H9 (cell line): Measurements from ENCODE around the gene ITGB8. TPM values are rescaled to one million over a fixed set of nuclear protein-coding genes. Genes with fewer than 3 reads are reported as not detected.
A peak's percentile ranks its signal among the peaks of the same experiment; 100 is the strongest.

Experiments
- DNase-seq: peaks from one replicate; pipeline ENCODE4 v3.0.0-alpha.2; 2017
- H2AFZ ChIP-seq: one replicate; pipeline ENCODE4 v1.6.1; 2013; ENCODE audit warnings: mild to moderate bottlenecking, low read length, control low read depth, moderate library complexity
- H2AK5ac ChIP-seq: 2 replicates; pipeline ENCODE4 v1.6.1; 2013; ENCODE audit warnings: low read length, control low read depth, mixed read lengths; ENCODE audit not compliant: insufficient read length
- H2BK120ac ChIP-seq: one replicate; pipeline ENCODE4 v1.6.1; 2013; ENCODE audit warnings: low read depth, mild to moderate bottlenecking, low read length, control low read depth, inconsistent platforms; ENCODE audit not compliant: poor library complexity, severe bottlenecking
- H2BK12ac ChIP-seq: 2 replicates; pipeline ENCODE4 v1.6.1; 2013; ENCODE audit warnings: low read length, control low read depth, mixed read lengths, low read depth; ENCODE audit not compliant: insufficient read length
- H2BK15ac ChIP-seq: 2 replicates; pipeline ENCODE4 v1.6.1; 2013; ENCODE audit warnings: low read depth, low read length, control low read depth
- H2BK20ac ChIP-seq: one replicate; pipeline ENCODE4 v1.6.1; 2013; ENCODE audit warnings: low read depth, mild to moderate bottlenecking, low read length, control low read depth, inconsistent platforms; ENCODE audit not compliant: poor library complexity, severe bottlenecking
- H2BK5ac ChIP-seq: 2 replicates; pipeline ENCODE4 v1.6.1; 2013; ENCODE audit warnings: low read length, control low read depth, mixed read lengths; ENCODE audit not compliant: insufficient read length
- H3K14ac ChIP-seq: 2 replicates; pipeline ENCODE4 v1.6.1; 2013; ENCODE audit warnings: low read length, control low read depth; ENCODE audit not compliant: insufficient read depth
- H3K18ac ChIP-seq: 2 replicates; pipeline ENCODE4 v1.6.1; 2013; ENCODE audit warnings: low read depth, mild to moderate bottlenecking, mixed read lengths, low read length, control low read depth; ENCODE audit not compliant: insufficient read length
- H3K23ac ChIP-seq: 2 replicates; pipeline ENCODE4 v1.6.1; 2013; ENCODE audit warnings: low read length, control low read depth, mixed read lengths, low read depth; ENCODE audit not compliant: insufficient read length
- H3K23me2 ChIP-seq: 2 replicates; pipeline ENCODE4 v1.6.1; 2013; ENCODE audit warnings: low read depth, mild to moderate bottlenecking, mixed read lengths, low read length, control low read depth; ENCODE audit not compliant: insufficient read length, poor library complexity, severe bottlenecking
- H3K27ac ChIP-seq: 2 replicates; pipeline ENCODE4 v1.5.1; 2013; ENCODE audit warnings: low read length, control low read depth, mixed read lengths, low read depth; ENCODE audit not compliant: insufficient read length
- H3K27me3 ChIP-seq: 2 replicates; pipeline ENCODE4 v1.6.1; 2013; ENCODE audit warnings: low read length, control low read depth, inconsistent platforms; ENCODE audit not compliant: insufficient read depth
- H3K4ac ChIP-seq: 2 replicates; pipeline ENCODE4 v1.6.1; 2013; ENCODE audit warnings: low read depth, mild to moderate bottlenecking, control low read depth, inconsistent platforms, low read length, moderate library complexity
- H3K4me1 ChIP-seq: 2 replicates; pipeline ENCODE4 v1.6.1; 2013; ENCODE audit warnings: low read length, control low read depth, inconsistent platforms; ENCODE audit not compliant: insufficient read depth
- H3K4me2 ChIP-seq: 2 replicates; pipeline ENCODE4 v1.6.1; 2013; ENCODE audit warnings: low read length, control low read depth, mixed read lengths; ENCODE audit not compliant: insufficient read length, insufficient read depth
- H3K56ac ChIP-seq: 2 replicates; pipeline ENCODE4 v1.6.1; 2013; ENCODE audit warnings: low read depth, mild to moderate bottlenecking, mixed read lengths, low read length, control low read depth; ENCODE audit not compliant: insufficient read length
- H3K79me1 ChIP-seq: 2 replicates; pipeline ENCODE4 v1.6.1; 2013; ENCODE audit warnings: low read depth, mild to moderate bottlenecking, moderate library complexity, low read length, control low read depth, inconsistent platforms; ENCODE audit not compliant: insufficient read depth, poor library complexity, severe bottlenecking
- H3K79me2 ChIP-seq: 2 replicates; pipeline ENCODE4 v1.6.1; 2013; ENCODE audit warnings: low read length, control low read depth, inconsistent platforms; ENCODE audit not compliant: insufficient read depth
- H3K9ac ChIP-seq: 2 replicates; pipeline ENCODE4 v1.6.1; 2013; ENCODE audit warnings: low read length, control low read depth, mixed read lengths; ENCODE audit not compliant: insufficient read length; ENCODE audit errors: extremely low read depth
- H3K9me3 ChIP-seq: one replicate; pipeline ENCODE4 v1.6.1; 2013; ENCODE audit warnings: low read depth, low read length, inconsistent platforms; ENCODE audit not compliant: control insufficient read depth
- H3T11ph ChIP-seq: one replicate; pipeline ENCODE4 v1.6.1; 2013; ENCODE audit warnings: mild to moderate bottlenecking, low read length, control low read depth, inconsistent platforms
- H4K20me1 ChIP-seq: one replicate; pipeline ENCODE4 v1.6.1; 2013; ENCODE audit not compliant: control insufficient read depth, insufficient read length, insufficient read depth
- H4K5ac ChIP-seq: 2 replicates; pipeline ENCODE4 v1.6.1; 2013; ENCODE audit warnings: low read depth, mild to moderate bottlenecking, mixed read lengths, low read length, control low read depth; ENCODE audit not compliant: insufficient read length
- H4K8ac ChIP-seq: replicated peaks from 2 replicates; pipeline ENCODE4 v1.6.1; 2013; ENCODE audit warnings: low read length, control low read depth, mixed read lengths, low read depth; ENCODE audit not compliant: insufficient read length
- H4K91ac ChIP-seq: 2 replicates; pipeline ENCODE4 v1.6.1; 2013; ENCODE audit warnings: low read depth, mild to moderate bottlenecking, moderate library complexity, mixed read lengths, low read length, control low read depth; ENCODE audit not compliant: insufficient read length
- H3K27ac Mint-ChIP-seq, 3 experiments: 2 replicates in 2 of 3; 3 replicates in 1 of 3; pipeline ENCODE4 v1.8.0; 2020 to 2021; ENCODE audit warnings: mixed read lengths in 3 of 3, mild to moderate bottlenecking in 1 of 3, moderate library complexity in 1 of 3
- H3K27me3 Mint-ChIP-seq: 2 replicates; pipeline ENCODE4 v1.8.0; 2021; ENCODE audit warnings: low read depth, mild to moderate bottlenecking, moderate library complexity, mixed read lengths
- H3K36me3 Mint-ChIP-seq, 3 experiments: 2 replicates in 2 of 3; 3 replicates in 1 of 3; pipeline ENCODE4 v1.8.0; 2020 to 2021; ENCODE audit warnings: low read depth in 3 of 3, mixed read lengths in 3 of 3; ENCODE audit not compliant: insufficient read depth in 1 of 3
- H3K4me1 Mint-ChIP-seq, 2 experiments: 2 replicates each; pipeline ENCODE4 v1.8.0; 2020; ENCODE audit warnings: mixed read lengths in 2 of 2
- H3K4me3 Mint-ChIP-seq, 2 experiments: 2 replicates in 1 of 2; 3 replicates in 1 of 2; pipeline ENCODE4 v1.8.0; 2020 to 2021; ENCODE audit warnings: mild to moderate bottlenecking in 2 of 2, mixed read lengths in 2 of 2, moderate library complexity in 1 of 2
- H3K9me3 Mint-ChIP-seq, 2 experiments: 2 replicates in 1 of 2; 3 replicates in 1 of 2; pipeline ENCODE4 v1.8.0; 2020; ENCODE audit warnings: mild to moderate bottlenecking in 2 of 2, mixed read lengths in 2 of 2, moderate library complexity in 1 of 2
- CTCF ChIP-seq: fragments of 200-600 bp; sonication (generic); conservative IDR thresholded peaks from 3 replicates; pipeline ENCODE4 v1.8.0; 2021; ENCODE audit warnings: antibody characterized with exemption, mild to moderate bottlenecking
- WGBS: extraction: QIAGEN DNeasy Blood & Tissue Kit; methylation state at CpG from one replicate; pipeline ENCODE4 v1.1.7; 2013; ENCODE audit warnings: missing lambda C conversion rate, low lambda C conversion rate, mixed read lengths; ENCODE audit not compliant: insufficient read length; ENCODE audit errors: extremely low coverage; 5-methylcytosine and 5-hydroxymethylcytosine counted together
- total RNA-seq: library from RNA; stranded (reverse); gene quantifications from 2 replicates; pipeline ENCODE4 v1.2.1, GENCODE V29; 2021

ITGB8 gene
- total RNA-seq, 1 experiment from 2014 or later = 7.6 TPM

- H4K20me1 ChIP-seq = no peaks in the 10 kb centered on the region
- no peak overlapping the region for H4K8ac ChIP-seq
- no peak overlapping the region for H3T11ph ChIP-seq
- H2BK120ac ChIP-seq = no peak overlapping the region
- no peaks in the 10 kb centered on the region for H3K79me1 ChIP-seq
- Mint-ChIP-seq H3K36me3 (no peaks in the 10 kb centered on the region), H3K27ac (no peak overlapping the region; a peak in 1 of 7 replicates), H3K4me3 (no peak overlapping the region), H3K4me1 (peaks cover 13 to 19% of the 10 kb centered on the region in 2 experiments), H3K9me3 (no peaks in the 10 kb centered on the region), H3K27me3 (no peaks in the 10 kb centered on the region)
- no peak overlapping the region for H2AK5ac ChIP-seq
- no peak overlapping the region for H3K18ac ChIP-seq
- no peaks in the 10 kb centered on the region for H3K79me2 ChIP-seq
- H3K14ac ChIP-seq = no peak overlapping the region
- H3K23me2 ChIP-seq = no peaks in the 10 kb centered on the region
- H3K23ac ChIP-seq = no peak overlapping the region
- no peak overlapping the region for H3K4ac ChIP-seq
- H3K56ac ChIP-seq = no peak overlapping the region
- no peak overlapping the region for H3K9ac ChIP-seq
- no peaks in the 10 kb centered on the region for H3K9me3 ChIP-seq
- WGBS = no CpG with 5 or more reads among the region's 4 CpGs
- H2BK20ac ChIP-seq = no peak overlapping the region
- H2BK5ac ChIP-seq = no peak overlapping the region
- no peak overlapping the region for H3K4me2 ChIP-seq
- H3K27me3 ChIP-seq = no peaks in the 10 kb centered on the region
- no peak overlapping the region for H3K27ac ChIP-seq
- peak overlapping the region; percentile 57 for H2BK12ac ChIP-seq
- H4K5ac ChIP-seq = no peak overlapping the region
- no peak overlapping the region for H4K91ac ChIP-seq
- no peak overlapping the region for H2BK15ac ChIP-seq
- H3K4me1 ChIP-seq = no peaks in the 10 kb centered on the region; the same call in 1 of the 2 replicates
- no peak overlapping the region for H2AFZ ChIP-seq
- DNase-seq = no peak
- no peak for TF ChIP-seq CTCF
Observed at GRCh38 chr7:20304366-20304765, 26.3 kb upstream of the ITGB8 start.
